Measurements from ENCODE around the gene FAM47B. TPM values are rescaled to one million over a fixed set of nuclear protein-coding genes. Genes with fewer than 3 reads are reported as not detected.

Gene FAM47B
- total RNA-seq, 1 experiment from 2014 or later: not detected

DNA sequence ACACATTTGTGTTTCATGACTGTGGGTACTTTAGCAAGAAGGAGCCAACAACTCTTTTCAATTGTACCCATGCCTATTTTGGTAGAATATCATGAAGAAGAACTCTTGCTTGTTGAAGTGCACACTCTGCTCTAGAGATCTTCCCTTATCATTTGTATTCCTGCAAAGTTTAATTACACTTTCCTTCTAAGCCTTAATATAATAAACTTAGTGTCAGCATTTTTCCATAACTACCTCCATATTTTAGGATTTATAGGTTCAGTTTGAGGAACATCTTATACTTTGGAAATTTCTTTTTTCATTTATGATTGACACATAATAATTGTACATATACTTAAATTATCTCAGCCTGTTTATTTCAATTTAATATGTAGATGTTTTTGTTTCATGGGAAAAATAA is 19.1 kb downstream of the FAM47B start:
- no peak overlapping the region for H2AK5ac ChIP-seq (ENCODE audit: insufficient read length, low read length)
- Mint-ChIP-seq H3K36me3 (ENCODE audit: insufficient read depth in 1 of 3, low read depth in 3 of 3) (no peaks in the 10 kb centered on the region), H3K4me3 (no peak overlapping the region), H3K4me1 (no peaks in the 10 kb centered on the region), H3K9me3 (peaks cover 27 to 33% of the 10 kb centered on the region in 2 experiments), H3K27ac (no peak overlapping the region), H3K27me3 (ENCODE audit: low read depth) (no peaks in the 10 kb centered on the region; the same call in 1 of the 2 replicates)
- no peak for DNase-seq
- no peak overlapping the region for H3K14ac ChIP-seq (ENCODE audit: insufficient read depth, low read length)
- H4K91ac ChIP-seq (ENCODE audit: insufficient read length, low read depth, low read length): no peak overlapping the region
- no peak overlapping the region for H3K27ac ChIP-seq (ENCODE audit: insufficient read length, low read depth, low read length)
- no peak overlapping the region for H2BK120ac ChIP-seq (ENCODE audit: low read depth, low read length, poor library complexity, severe bottlenecking)
- H3K56ac ChIP-seq (ENCODE audit: insufficient read length, low read depth, low read length): no peak overlapping the region
- no peak overlapping the region for H3K4me2 ChIP-seq (ENCODE audit: insufficient read depth, insufficient read length, low read length)
- H3K79me2 ChIP-seq (ENCODE audit: insufficient read depth, low read length): no peaks in the 10 kb centered on the region
- H3K4me1 ChIP-seq (ENCODE audit: insufficient read depth, low read length): no peaks in the 10 kb centered on the region
- no peak overlapping the region for H3K9ac ChIP-seq (ENCODE audit: extremely low read depth, insufficient read length, low read length)
- H3K23ac ChIP-seq (ENCODE audit: insufficient read length, low read depth, low read length): no peak overlapping the region
- no peak overlapping the region for H3K4ac ChIP-seq (ENCODE audit: low read depth, low read length)
- no peaks in the 10 kb centered on the region for H3K79me1 ChIP-seq (ENCODE audit: insufficient read depth, low read depth, low read length, poor library complexity, severe bottlenecking)
- TF ChIP-seq, protein P1, sequence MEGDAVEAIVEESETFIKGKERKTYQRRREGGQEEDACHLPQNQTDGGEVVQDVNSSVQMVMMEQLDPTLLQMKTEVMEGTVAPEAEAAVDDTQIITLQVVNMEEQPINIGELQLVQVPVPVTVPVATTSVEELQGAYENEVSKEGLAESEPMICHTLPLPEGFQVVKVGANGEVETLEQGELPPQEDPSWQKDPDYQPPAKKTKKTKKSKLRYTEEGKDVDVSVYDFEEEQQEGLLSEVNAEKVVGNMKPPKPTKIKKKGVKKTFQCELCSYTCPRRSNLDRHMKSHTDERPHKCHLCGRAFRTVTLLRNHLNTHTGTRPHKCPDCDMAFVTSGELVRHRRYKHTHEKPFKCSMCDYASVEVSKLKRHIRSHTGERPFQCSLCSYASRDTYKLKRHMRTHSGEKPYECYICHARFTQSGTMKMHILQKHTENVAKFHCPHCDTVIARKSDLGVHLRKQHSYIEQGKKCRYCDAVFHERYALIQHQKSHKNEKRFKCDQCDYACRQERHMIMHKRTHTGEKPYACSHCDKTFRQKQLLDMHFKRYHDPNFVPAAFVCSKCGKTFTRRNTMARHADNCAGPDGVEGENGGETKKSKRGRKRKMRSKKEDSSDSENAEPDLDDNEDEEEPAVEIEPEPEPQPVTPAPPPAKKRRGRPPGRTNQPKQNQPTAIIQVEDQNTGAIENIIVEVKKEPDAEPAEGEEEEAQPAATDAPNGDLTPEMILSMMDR (conservative IDR thresholded peaks at IDR 0.05): no peak
- H2BK12ac ChIP-seq (ENCODE audit: insufficient read length, low read depth, low read length): no peak overlapping the region
- H3K18ac ChIP-seq (ENCODE audit: insufficient read length, low read depth, low read length): no peak overlapping the region
- no peak overlapping the region for H2BK20ac ChIP-seq (ENCODE audit: low read depth, low read length, poor library complexity, severe bottlenecking)
- H3K9me3 ChIP-seq (ENCODE audit: control insufficient read depth, low read depth, low read length): no peaks in the 10 kb centered on the region
- H3K23me2 ChIP-seq (ENCODE audit: insufficient read length, low read depth, low read length, poor library complexity, severe bottlenecking): no peaks in the 10 kb centered on the region
- H4K5ac ChIP-seq (ENCODE audit: insufficient read length, low read depth, low read length): no peak overlapping the region
- H2BK15ac ChIP-seq (ENCODE audit: low read depth, low read length): no peak overlapping the region
- no peaks in the 10 kb centered on the region for H3K27me3 ChIP-seq (ENCODE audit: insufficient read depth, low read length)
- no peaks in the 10 kb centered on the region for H4K20me1 ChIP-seq (ENCODE audit: control insufficient read depth, insufficient read depth, insufficient read length)
- H3T11ph ChIP-seq (ENCODE audit: low read length): no peak overlapping the region
- no peak overlapping the region for H2BK5ac ChIP-seq (ENCODE audit: insufficient read length, low read length)
- H4K8ac ChIP-seq (replicated peaks; ENCODE audit: insufficient read length, low read depth, low read length): no peak overlapping the region
- H2AFZ ChIP-seq (ENCODE audit: low read length): no peak overlapping the region
